GM18873 (cell line): ENCODE data around the gene DNAH2.

Experiments used
- ATAC-seq: cut with Tn5 transposase; IDR thresholded peaks from one replicate; pipeline ENCODE4 v1.9.1; 2021; ENCODE audit warnings: mild to moderate bottlenecking, moderate library complexity, moderate number of reproducible peaks; ENCODE audit not compliant: unreplicated experiment, low FRiP score

Gene DNAH2

DNA sequence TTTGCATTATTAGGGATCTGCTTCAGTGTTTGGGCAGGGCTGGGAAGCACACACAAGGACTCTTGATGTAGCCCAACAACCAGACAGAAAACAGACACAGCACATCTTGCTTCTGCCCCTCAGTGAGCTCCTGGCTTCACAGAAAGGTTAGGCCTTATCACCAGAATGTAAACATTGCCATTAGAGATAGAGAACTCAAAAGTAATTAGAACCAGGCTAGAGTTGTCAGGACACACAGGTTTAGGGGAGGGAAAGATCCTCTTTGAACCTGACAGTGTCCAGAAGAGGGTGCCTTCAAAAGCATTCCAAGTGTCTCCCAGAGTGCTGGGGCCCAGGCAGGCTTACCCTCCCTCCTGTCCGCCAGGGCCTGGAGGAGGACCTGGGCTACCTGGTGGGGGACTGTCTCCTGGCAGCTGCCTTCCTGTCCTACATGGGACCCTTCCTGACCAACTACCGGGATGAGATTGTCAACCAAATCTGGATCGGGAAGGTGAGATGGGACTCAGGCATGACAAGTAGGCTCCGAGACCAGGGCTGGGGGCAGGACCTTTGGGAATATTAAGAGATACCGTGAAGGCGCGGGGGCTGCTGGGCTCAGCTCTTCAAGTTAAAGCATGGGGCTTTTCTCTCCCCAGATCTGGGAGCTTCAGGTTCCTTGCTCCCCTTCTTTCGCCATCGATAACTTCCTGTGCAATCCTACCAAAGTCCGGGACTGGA, 99.5 kb downstream of the DNAH2 start:
- no peak for ATAC-seq

DNA sequence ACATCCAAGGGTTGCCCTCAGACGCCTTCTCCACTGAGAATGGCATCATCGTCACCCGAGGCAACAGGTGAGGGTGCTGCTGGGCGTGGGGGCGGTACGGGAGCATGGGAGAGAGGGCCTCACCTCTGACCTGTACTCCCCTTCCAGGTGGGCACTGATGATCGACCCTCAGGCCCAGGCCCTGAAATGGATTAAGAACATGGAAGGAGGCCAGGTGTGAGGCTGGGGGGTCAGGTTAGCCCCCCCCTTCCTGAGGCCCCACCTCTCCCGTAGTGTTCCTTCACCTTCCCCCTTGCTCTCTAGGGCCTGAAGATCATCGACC, 100.1 kb downstream of the DNAH2 start:
- ATAC-seq: no peak

DNA sequence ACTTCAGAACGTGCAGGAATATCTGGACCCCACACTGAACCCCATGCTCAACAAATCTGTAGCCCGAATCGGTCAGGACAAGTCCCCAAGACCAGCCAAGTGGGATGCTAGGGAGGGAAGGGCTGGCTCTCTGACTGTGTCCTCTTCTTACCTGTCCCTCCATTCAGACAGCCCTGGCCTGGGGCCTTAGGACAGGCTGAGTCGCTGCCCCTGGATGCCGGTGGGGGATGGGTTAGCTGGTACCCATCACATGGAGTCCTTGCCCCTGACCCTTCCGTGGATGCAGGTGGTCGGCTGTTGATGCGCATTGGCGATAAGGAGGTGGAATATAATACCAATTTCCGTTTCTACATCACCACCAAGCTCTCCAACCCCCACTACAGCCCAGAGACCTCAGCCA, 100.5 kb downstream of the DNAH2 start:
- ATAC-seq: no peak

DNA sequence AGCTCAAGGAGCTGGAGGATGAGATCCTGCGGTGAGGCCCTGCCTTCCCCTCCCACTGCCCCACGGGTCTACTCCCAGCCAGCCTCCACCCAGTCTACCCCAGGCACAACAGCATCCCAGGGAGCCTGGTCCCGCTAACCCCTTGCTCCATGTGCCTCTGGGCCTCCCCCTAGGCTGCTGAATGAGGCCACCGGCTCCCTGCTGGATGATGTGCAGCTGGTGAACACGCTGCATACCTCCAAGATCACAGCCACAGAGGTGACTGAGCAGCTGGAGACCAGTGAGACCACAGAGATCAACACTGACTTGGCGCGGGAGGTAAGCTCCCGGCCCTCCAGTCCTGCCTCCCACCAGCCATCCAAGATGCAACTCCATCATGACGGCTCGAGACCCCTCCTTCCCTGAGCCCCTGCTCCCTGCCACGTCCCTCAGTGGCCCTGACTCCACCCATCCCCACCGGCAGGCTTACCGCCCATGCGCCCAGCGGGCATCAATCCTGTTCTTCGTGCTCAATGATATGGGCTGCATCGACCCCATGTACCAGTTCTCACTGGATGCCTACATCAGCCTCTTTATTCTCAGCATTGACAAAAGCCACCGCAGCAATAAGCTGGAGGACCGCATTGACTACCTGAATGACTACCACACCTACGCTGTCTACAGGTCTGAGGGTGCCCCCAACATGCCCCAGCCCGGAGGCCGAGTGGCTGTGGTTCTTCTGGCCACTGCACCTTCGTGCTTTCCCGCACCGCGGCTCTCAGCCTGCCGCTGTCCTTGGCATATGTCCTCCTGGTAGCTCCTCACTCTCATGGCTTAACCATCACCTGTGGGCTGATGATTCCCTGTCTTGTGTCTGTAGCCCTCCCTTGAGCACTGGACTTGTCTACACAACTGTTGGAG, 101.5 kb downstream of the DNAH2 start:
- no peak for ATAC-seq

DNA sequence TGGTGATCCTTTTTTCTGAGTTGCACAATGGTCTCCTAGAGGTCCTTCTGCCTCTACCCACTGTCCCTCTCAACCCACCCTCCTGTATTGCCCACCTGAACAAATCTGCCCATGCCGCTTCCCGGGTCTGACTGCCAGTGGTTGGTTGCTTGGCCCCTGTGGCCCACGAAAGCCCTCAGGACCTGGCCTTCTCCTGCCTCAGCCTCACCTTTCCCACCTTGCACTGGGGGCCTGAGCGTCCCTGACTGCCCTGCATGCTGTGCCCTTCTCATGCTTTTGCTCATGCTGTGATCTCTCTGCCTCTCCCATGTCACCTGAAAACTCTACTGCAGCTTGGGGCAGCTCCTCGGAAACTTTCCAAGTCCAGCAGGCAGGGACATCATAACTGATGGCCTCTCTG, 102.7 kb downstream of the DNAH2 start:
- ATAC-seq: no peak

DNA sequence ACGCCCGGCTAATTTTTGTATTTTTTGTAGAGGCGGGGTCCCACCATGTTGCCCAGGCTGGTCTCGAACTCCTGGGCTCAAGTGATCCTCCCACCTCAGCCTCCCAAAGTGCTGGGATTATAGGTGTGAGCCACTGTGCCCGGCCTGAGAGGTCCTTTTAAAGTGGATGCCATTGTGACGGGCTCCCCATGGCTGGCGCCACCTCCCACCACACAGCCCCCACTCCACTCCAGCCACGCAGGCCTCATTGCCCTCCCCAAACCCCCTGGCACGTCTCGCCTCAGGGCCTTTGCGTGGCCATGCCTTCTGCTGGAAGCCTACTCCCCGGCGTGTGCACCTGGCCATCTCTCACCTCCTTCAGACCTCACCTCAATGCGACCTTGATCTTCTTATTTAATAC, 104.6 kb downstream of the DNAH2 start:
- ATAC-seq: no peak

DNA sequence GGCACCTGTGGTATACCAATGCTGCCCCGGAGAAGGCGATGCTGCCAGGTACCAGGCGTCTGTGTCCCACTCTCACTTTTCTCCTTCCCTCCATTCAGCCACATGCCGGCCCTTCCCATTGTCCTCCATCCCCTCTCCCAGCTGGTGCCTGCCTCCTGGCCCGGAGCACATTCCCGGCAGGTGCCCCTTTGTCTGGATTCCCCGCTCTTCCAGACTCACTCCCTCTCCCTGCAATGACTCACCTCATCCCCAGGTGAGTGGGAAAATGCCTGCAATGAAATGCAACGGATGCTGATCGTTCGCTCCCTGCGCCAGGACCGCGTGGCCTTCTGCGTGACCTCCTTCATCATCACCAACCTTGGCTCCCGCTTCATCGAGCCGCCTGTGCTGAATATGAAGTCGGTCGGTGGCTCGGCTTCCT, 106.0 kb downstream of the DNAH2 start:
- no peak for ATAC-seq

DNA sequence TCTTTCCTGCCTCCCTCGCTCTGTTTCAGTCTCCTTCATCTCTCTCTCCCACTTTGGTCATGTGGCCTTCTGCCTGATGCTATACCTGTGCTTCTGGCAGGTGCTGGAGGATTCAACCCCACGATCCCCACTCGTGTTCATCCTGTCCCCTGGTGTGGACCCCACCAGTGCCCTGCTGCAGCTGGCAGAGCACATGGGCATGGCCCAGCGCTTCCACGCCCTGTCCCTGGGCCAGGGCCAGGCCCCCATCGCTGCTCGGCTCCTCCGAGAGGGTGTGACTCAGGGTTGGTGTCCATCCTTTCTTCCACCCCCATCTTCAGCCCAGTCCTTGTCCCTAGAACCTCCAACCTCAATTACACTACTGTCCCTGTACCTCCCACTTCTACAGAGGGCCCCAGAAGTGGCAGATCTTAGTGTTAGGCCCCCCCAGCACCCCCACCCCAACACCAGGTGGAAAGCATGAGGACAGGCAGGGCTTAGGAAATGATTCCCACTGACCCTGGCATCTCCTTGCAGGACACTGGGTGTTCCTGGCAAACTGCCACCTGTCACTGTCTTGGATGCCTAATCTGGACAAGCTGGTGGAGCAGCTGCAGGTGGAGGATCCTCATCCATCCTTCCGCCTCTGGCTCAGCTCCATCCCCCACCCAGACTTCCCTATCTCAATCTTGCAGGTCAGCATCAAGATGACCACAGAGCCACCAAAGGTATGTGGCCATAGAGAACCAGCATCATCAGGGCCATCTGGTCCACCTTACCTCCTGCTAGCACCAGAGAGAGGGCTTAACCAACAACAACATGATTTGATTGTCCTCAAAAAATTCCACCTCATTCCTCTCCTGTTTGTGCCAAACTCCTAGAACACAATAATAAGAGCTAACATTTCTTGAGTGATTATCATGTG, 106.7 kb downstream of the DNAH2 start:
- ATAC-seq: no peak

DNA sequence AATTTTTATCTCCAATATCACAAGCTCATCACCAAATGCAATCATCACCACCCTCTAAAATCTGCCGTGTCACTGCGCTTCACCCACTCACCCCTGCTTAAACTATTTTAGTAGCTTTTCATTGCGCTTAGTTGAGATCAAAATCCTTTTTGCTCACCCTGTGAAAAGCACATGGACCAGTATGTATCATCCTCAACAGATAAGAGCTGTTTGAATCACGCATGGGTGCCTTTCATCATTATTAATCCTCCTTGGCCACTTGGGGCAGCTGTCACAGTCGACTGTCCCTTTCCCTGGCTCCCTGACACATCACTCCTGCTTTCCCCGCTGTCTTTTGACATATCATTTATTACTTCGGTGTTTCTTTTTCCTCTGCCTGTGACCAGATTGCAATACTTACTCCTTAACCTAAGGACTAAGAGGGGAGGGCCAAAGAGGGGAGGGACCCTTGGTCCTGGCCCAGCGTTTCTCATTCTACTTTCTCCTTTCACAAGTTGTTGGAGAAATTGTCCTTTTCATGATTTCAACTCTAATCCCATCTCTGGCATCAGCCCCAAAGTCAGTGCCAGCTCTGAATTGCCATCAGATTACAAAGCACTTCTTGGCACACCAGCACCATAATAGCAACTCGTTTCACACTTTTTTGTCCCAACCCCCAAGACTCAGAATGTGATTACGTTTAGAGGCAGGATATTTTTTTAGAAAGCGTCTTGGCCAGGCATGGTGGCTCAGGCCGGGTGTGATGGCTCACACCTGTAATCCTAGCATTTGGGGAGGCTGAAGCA, 107.9 kb downstream of the DNAH2 start:
- ATAC-seq: no peak

DNA sequence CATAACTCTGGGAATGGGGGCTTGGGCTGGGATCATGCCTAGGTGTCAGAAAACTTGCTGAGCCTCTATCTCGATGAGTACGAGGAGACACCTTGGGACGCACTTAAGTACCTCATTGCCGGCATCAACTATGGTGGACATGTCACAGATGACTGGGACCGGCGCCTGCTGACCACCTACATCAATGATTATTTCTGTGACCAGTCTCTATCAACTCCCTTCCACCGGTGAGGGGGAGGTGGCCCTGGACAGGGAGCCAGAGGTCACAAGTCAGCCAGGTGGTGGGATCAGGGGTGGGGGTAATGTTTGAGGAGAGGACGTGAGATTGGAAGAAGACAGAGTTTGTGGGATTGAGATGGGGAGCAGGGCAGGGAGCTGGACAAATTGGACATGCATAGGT, 113.1 kb downstream of the DNAH2 start:
- no peak for ATAC-seq

GRCh38 chr17:7831233-7831632, 113.7 kb downstream of the DNAH2 start:
- no peak for ATAC-seq

DNA sequence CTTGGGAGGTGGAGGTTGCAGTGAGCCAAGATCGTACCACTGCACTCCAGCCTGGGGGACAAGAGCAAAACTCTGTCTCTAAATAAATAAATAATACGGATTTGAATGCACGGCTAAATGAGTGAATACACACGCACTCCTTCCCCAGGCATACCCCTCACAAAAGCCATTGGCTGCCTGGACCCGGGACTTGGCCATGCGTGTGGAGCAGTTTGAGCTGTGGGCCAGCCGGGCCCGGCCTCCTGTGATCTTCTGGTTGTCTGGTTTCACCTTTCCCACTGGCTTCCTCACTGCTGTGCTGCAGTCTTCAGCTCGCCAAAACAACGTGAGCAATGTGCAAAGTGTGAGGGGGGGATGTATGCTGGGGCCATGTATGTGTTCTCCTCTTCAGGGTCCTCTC, 114.9 kb downstream of the DNAH2 start:
- ATAC-seq: no peak

DNA sequence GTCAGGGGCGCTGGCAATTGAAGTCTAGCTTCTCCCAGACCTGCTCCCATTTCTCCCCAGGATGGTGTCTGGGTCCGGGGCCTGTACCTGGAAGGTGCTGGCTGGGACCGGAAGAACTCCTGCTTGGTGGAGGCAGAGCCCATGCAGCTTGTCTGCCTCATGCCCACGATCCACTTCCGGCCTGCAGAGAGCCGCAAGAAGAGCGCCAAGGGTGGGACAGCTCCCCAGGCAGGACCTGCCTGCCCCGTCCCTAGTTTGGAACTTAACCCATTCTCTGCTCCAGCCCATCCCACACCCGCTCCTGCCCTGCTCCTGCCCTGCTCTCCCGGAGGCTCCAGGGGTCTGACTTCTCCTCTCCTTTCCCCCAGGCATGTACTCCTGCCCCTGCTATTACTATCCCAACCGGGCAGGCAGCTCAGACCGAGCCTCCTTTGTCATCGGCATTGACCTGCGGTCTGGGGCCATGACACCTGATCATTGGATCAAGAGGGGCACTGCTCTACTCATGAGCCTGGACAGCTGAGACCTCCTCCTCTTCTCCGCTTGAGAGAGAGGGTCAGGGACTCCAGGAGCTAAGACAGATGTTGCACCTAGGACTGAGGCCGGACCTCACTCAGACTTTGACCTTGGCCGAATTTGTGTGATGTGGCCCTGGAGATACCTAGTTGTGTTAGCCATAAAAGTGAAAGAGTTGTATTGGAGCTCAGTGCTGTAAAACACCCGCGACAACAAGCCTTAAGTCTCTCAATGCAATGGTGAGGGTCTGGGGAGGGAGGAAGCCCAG, 115.7 kb downstream of the DNAH2 start:
- no peak for ATAC-seq

- ATAC-seq: peak; percentile 32
Measured at GRCh38 chr17:7833795-7834541, 116.4 kb downstream of the DNAH2 start, which contains the start of gene KDM6B. Gene KDM6B (plus strand): TSS chr17:7834217. CDS start chr17:7845555, 11,338 bp downstream.

DNA sequence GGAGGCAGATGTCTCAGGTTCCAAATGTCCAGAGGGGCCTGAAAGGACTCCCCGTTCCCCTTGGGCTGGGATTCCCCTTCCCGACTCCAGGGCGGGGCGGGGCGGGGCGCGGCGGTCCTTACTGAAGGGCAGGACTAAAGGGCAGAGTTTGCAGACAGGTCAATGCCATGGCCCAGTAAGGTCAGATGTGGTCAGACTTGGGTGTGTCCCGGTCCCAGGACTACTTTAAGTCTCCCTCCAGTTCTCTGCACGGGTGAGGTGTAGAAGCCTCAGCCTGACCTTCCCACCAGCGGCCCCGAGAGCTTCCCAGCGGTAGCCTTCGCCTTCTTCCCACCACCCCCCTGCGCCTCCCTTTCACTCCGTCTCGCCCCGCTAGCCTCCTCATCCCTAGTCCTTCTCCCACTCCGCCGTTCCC, 117.0 kb downstream of the DNAH2 start:
- ATAC-seq: no peak

DNA sequence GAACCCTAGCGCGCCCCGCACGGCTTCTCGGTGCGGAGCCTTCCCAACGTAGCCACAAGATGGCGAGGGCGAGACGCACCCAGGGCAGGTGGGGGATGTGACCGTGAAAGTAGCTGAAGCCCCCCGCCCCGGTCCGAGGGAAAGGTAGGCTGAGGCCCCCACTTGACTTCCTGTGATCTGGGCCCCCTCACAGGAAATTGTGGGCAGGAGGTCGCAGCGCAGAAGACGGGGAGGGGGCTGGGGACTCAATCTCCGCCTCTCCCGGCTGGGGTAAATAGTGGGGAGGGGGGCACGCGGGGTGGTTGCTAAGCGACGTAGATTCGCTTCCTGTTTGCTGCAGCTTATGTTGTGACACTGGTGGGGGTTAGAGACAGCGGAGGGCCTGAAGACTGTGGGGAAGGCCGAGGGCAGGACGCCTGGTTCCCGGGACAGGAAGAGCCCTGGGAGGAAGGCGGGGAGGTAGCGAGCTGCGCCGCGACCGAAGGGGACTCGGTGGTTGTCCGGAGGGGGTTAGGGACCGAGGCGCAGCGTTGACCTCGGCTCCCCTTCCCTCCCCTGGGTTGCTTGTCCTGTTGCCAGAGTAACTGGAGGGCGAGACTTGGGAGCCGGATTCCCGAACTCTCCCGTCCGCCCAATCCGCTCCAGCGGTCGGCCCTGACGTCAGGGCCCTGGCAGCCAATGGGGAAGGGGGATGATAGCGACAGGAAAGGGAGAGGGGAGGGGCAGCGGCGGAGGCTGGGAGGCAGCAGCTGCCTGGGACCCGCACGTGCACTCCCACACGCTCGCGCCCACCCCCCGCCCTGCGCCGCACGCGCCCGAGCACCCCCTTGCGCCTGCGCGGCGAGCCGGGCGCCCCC, 117.6 kb downstream of the DNAH2 start:
- ATAC-seq: peak; percentile 34

DNA sequence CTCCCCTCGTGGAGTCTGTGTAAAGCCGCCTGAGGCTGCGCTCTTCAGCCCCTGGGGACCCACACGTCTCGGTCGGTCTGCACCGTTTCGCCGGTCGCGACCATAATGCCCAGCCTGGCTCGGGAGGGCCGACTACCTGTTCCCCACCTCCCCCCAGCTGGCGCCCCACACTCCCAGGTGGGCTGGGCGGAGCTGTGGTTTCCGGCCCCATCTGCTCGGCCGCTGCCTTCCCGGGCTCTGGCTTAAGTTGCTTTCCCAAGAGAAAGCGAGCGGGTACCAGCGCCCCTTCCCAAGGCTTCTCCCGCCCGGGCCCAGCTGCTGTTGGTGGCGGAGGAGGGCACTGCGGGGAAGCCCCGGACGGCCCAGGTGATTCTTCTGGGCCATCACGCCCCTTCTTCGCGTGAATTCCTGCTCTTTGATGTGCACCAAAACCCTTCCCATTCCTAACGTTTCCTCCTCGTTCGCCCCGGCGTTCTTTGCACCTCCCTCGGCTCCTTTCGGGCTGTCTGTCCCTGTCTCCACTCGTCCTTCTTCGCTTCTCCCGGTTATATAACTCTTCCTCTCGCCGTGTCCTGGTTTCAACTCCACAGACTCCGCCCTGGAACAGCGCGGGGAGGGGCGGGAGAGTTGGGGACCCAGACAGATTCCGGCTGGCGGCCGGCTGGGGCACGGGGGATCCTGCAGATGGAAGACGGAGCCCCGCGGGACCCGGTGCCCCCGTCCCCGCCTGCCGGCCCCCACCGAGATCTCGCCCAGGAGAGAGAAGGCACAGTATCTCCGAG, 118.5 kb downstream of the DNAH2 start:
- ATAC-seq: peak; percentile 33
